Hematopoietic multipotent progenitor cell treated with erythropoietin and hydrocortisone succinate and interleukin-3 and kit ligand, for 15 days (in vitro differentiated cells): ENCODE data around the gene ERCC4.
"Not testable (repeated sequence)": the region's sequence is repeated elsewhere in the genome, so short reads cannot be mapped to it uniquely, and the experiment has no call there.

Source experiments
- DNase-seq: peaks from one replicate; pipeline ENCODE4 v3.0.0-alpha.2; 2015; ENCODE audit warnings: low spot score

The ERCC4 gene

GRCh38 chr16:13919683-13920509 is at the start of gene ERCC4:
Gene ERCC4, plus strand, starts transcription at chr16:13920154. Its CDS starts 12 bp downstream, at chr16:13920166.
- peak; percentile 98 for DNase-seq

GRCh38 chr16:13873835-13874438 is 46.0 kb upstream of the ERCC4 start:
- no peak for DNase-seq

DNA sequence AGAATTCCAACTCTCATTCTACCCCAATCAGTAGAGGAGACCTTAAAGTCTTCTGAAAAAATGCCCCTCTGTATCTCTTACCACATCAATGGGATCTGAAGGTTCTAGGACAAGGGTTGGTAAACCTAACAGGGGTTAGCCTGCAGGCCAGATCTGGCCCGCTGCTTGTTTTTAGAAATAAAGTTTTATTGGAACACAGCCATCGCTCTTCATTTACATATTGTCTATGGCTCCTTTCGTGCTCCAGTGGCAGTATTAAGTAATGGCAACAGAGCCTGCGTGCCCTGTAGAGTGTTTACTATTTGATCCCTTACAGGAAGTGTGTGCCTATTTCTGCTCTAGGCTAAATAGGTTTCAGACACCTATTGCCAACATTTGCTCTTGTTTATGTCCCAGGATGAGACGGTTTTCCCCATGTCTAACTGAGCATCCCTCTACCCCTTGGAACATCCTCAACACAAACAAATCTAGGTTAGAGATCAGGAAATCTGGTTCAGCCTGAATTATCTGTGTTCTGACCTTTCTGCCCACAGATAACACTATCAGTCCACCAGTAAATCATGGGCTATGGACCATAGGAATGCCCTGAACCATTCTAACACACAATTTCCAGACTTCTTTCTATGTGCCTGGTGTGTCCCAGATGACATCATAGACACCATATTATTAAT is 44.2 kb upstream of the ERCC4 start:
- no peak for DNase-seq

- DNase-seq, result no peak
Measured at GRCh38 chr16:13883276-13883675, 36.7 kb upstream of the ERCC4 start.

GRCh38 chr16:13883881-13884280 is 36.1 kb upstream of the ERCC4 start:
- no peak for DNase-seq

- DNase-seq, result no peak
Measured at GRCh38 chr16:13885700-13886099, 34.3 kb upstream of the ERCC4 start.

DNA sequence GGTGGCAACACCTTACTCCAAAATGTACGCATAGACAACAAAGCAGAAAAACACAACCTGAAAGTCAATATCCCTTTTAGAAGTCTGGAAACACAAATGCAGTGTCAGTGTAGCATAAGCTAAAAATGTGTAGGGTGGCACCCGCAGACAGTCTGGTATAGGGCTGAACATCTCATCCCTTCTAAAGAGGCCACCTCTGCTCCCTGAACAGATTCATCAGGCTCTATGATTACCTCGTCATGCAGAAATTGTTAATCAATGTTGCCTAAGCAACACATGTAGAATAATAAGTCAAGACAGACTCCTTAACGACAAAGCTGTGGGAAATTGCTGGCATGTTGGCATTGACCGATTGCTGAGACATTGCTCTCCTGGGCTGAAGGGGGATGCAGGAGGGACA is 33.3 kb upstream of the ERCC4 start:
- DNase-seq, result no peak

- DNase-seq, result not testable (repeated sequence)
Measured at GRCh38 chr16:13889323-13889722, 30.6 kb upstream of the ERCC4 start.

- DNase-seq, result no peak
Measured at GRCh38 chr16:13892301-13892700, 27.7 kb upstream of the ERCC4 start.

GRCh38 chr16:13895516-13895915 is 24.4 kb upstream of the ERCC4 start:
- no peak for DNase-seq

- DNase-seq, result no peak
Measured at GRCh38 chr16:13896543-13897182, 23.3 kb upstream of the ERCC4 start.

GRCh38 chr16:13897806-13898205 is 22.1 kb upstream of the ERCC4 start:
- no peak for DNase-seq

DNA sequence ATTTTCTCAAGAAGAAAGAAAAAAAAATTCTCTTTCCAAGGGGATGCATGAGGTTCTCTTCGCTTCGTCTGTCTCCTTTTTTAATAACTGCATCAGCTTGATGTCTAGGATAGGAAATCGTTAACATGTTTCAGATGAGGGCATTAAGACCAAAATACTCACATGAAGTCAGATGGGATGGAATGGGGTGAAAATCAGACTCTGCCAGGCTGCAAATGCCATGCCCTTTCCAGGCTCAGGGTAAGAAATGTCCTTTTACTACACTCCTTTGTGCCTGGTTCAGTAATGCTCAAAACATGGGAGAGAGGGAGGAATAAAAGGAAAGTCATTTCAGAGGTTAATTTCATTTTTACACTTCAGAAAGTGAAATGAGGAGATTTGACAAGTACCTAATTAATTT is 21.7 kb upstream of the ERCC4 start:
- DNase-seq, result no peak

GRCh38 chr16:13902052-13902451 is 17.9 kb upstream of the ERCC4 start:
- no peak for DNase-seq

- no peak for DNase-seq
Measured at GRCh38 chr16:13902677-13903076, 17.3 kb upstream of the ERCC4 start.

- DNase-seq, result no peak
Measured at GRCh38 chr16:13904179-13904691, 15.7 kb upstream of the ERCC4 start.

- DNase-seq, result peak; percentile 8
Measured at GRCh38 chr16:13904822-13905221, 15.1 kb upstream of the ERCC4 start.

DNA sequence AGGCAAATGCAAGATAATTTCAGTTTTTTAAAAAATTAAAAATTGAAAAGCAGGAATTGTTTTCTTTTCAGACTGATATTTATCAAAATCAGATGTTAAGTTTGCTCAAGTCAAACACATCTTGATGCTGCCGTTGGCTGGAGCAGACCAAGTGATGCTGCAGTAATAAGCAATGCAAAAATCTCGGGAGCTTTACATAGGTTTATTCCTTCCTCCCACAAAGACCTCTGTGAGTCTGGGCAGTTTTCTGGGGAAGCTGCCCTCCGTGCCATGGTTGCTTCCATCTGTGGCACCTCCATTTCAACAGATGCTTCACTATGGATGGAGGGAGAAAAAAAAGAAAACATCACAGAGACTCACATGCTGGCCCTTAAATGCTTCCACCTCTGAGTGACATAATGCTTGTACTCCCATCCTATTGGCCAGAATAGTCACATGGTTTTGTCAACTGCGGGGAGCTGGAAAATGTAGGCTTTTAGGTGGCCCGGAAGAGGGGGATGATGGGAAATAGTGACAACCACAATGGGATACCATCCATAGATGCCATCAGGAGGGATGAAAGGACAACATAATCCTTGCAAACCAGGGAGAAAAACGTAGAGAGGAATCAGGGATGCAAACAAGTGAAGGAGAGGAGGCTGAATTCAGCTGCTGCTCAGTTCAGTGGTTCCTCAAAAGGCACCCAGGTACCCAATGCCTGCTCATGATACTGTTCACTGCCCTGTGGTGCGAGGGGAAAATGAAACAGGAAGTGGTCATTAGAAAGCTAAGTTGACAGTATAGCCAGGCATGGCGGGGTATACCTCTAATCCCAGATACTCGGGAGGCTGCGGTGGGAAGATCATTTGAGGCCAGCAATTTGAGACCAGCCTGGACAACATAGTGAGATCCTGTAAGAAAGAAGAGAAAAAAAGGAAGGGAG is 13.5 kb upstream of the ERCC4 start:
- no peak for DNase-seq

DNA sequence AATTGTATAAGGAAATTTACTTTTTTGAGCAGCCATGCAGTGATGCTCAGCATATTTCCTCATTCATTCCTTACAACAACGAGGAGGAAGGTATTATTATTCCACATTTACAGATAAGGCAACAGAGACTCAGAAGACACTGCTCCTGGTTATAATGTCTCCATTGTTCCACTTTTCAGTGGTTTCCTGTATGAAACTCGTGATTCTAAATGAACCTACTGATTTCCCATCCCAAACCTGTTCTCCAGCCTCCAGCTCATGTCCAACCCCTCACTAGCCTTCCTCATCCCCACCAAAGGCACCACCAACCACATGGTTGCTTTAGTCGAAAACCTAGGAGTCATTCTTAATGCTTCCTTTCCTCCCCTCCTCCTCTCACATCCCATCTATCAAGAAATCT is 12.5 kb upstream of the ERCC4 start:
- no peak for DNase-seq

GRCh38 chr16:13909069-13909468 is 10.9 kb upstream of the ERCC4 start:
- DNase-seq, result no peak

- no peak for DNase-seq
Measured at GRCh38 chr16:13909872-13910303, 10.1 kb upstream of the ERCC4 start.
